Peyer's patch (tissue), 4 donors: ENCODE results near the gene WDR87.

Experiments
- CTCF ChIP-seq, 6 experiments: fragments of 450-650 bp in 4 of 6; fragments of 200-600 bp in 2 of 6; sonication (generic) in 1 of 6; IDR thresholded peaks; one replicate each; pipeline ENCODE4 v1.5.1; 2017 to 2019; ENCODE audit warnings: antibody characterized with exemption in 6 of 6, mild to moderate bottlenecking in 3 of 6, moderate library complexity in 1 of 6
- POLR2A ChIP-seq, 2 donors: fragments of 450-650 bp; IDR thresholded peaks; one replicate each; pipeline ENCODE4 v1.5.1; 2017; ENCODE audit warnings: antibody characterized with exemption in 2 of 2, mild to moderate bottlenecking in 2 of 2, moderate library complexity in 2 of 2

GRCh38 chr19:37896180-37896579, 10.2 kb downstream of the WDR87 start:
- TF ChIP-seq CTCF (IDR thresholded peaks at IDR 0.05) (no peak), POLR2A (IDR thresholded peaks at IDR 0.05) (no peak)
